ENCODE results near the gene CDK5RAP3. TPM values are rescaled to one million over a fixed set of nuclear protein-coding genes. Genes with fewer than 3 reads are reported as not detected.
A peak's percentile ranks its signal among the peaks of the same experiment; 100 is the strongest.

CDK5RAP3 gene
- total and polyA plus RNA-seq, 2 of the 13 experiments (the other 11 are each of a cell fraction or from before 2014, with no cell fraction given): 128 to 154 TPM

DNA sequence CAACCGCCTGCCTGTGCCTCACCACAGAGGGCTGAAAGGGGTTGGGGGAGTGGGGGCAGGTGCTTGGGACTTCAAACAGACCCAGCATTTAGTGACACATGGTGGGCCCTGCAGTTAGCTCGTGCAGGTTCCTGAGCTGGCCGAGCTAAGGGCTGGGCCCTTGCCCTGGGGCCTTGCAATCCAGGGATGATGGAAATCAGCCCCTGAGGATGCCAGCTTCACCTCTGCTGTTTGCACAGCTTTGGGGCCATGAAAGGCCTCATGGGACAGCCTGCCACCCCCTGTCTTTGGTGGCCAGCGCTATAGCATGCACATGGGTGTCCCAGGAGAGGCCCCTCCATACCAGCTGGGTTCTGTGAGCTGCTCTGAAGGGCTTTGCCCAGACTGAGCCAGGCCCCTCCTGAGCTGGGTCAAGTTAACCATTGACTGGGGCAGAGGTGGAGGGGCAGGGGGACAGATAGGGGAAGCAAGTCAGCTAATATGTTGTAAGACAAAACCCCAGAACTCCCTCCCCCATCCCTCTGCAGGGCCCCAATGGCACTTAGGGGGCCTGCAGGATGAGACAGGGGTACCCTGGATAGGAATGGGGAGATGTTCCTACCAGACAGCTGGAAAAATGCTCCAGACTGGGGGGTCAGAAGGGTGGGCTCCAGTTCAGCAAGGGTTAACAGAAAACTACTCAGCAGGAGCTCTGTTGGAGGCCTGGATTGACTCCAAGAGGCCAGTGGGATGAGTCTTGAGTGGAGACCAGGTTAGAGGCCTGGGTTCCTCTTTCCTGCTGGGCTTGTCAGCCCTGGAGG is 13.9 kb upstream of the CDK5RAP3 start (continued):
- TF ChIP-seq, protein P1, sequence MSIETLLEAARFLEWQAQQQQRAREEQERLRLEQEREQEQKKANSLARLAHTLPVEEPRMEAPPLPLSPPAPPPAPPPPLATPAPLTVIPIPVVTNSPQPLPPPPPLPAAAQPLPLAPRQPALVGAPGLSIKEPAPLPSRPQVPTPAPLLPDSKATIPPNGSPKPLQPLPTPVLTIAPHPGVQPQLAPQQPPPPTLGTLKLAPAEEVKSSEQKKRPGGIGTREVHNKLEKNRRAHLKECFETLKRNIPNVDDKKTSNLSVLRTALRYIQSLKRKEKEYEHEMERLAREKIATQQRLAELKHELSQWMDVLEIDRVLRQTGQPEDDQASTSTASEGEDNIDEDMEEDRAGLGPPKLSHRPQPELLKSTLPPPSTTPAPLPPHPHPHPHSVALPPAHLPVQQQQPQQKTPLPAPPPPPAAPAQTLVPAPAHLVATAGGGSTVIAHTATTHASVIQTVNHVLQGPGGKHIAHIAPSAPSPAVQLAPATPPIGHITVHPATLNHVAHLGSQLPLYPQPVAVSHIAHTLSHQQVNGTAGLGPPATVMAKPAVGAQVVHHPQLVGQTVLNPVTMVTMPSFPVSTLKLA (IDR thresholded peaks at IDR 0.05): no peak
- no peak for TF ChIP-seq ZNF432 (CRISPR knock-in tag; IDR thresholded peaks at IDR 0.05; ENCODE audit: borderline replicate concordance)
- no peak for TF ChIP-seq RFXANK (CRISPR knock-in tag; IDR thresholded peaks at IDR 0.05)
- TF ChIP-seq, protein P2, sequence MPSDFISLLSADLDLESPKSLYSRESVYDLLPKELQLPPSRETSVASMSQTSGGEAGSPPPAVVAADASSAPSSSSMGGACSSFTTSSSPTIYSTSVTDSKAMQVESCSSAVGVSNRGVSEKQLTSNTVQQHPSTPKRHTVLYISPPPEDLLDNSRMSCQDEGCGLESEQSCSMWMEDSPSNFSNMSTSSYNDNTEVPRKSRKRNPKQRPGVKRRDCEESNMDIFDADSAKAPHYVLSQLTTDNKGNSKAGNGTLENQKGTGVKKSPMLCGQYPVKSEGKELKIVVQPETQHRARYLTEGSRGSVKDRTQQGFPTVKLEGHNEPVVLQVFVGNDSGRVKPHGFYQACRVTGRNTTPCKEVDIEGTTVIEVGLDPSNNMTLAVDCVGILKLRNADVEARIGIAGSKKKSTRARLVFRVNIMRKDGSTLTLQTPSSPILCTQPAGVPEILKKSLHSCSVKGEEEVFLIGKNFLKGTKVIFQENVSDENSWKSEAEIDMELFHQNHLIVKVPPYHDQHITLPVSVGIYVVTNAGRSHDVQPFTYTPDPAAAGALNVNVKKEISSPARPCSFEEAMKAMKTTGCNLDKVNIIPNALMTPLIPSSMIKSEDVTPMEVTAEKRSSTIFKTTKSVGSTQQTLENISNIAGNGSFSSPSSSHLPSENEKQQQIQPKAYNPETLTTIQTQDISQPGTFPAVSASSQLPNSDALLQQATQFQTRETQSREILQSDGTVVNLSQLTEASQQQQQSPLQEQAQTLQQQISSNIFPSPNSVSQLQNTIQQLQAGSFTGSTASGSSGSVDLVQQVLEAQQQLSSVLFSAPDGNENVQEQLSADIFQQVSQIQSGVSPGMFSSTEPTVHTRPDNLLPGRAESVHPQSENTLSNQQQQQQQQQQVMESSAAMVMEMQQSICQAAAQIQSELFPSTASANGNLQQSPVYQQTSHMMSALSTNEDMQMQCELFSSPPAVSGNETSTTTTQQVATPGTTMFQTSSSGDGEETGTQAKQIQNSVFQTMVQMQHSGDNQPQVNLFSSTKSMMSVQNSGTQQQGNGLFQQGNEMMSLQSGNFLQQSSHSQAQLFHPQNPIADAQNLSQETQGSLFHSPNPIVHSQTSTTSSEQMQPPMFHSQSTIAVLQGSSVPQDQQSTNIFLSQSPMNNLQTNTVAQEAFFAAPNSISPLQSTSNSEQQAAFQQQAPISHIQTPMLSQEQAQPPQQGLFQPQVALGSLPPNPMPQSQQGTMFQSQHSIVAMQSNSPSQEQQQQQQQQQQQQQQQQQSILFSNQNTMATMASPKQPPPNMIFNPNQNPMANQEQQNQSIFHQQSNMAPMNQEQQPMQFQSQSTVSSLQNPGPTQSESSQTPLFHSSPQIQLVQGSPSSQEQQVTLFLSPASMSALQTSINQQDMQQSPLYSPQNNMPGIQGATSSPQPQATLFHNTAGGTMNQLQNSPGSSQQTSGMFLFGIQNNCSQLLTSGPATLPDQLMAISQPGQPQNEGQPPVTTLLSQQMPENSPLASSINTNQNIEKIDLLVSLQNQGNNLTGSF (CRISPR knock-in tag; IDR thresholded peaks at IDR 0.05): no peak
- no peak for TF ChIP-seq CEBPB (IDR thresholded peaks at IDR 0.05; ENCODE audit: borderline replicate concordance, low read depth, low read length)
- TF ChIP-seq ZNF136 (CRISPR knock-in tag; IDR thresholded peaks at IDR 0.05; ENCODE audit: low read depth): 0 out of 2 replicates have a peak, but pooled peaks have one; percentile 55
- TF ChIP-seq MED13 (CRISPR knock-in tag; IDR thresholded peaks at IDR 0.05): no peak
- TF ChIP-seq, protein P3, sequence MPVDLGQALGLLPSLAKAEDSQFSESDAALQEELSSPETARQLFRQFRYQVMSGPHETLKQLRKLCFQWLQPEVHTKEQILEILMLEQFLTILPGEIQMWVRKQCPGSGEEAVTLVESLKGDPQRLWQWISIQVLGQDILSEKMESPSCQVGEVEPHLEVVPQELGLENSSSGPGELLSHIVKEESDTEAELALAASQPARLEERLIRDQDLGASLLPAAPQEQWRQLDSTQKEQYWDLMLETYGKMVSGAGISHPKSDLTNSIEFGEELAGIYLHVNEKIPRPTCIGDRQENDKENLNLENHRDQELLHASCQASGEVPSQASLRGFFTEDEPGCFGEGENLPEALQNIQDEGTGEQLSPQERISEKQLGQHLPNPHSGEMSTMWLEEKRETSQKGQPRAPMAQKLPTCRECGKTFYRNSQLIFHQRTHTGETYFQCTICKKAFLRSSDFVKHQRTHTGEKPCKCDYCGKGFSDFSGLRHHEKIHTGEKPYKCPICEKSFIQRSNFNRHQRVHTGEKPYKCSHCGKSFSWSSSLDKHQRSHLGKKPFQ (CRISPR knock-in tag; IDR thresholded peaks at IDR 0.05; ENCODE audit: insufficient replicate concordance): no peak
- TF ChIP-seq, protein P4, sequence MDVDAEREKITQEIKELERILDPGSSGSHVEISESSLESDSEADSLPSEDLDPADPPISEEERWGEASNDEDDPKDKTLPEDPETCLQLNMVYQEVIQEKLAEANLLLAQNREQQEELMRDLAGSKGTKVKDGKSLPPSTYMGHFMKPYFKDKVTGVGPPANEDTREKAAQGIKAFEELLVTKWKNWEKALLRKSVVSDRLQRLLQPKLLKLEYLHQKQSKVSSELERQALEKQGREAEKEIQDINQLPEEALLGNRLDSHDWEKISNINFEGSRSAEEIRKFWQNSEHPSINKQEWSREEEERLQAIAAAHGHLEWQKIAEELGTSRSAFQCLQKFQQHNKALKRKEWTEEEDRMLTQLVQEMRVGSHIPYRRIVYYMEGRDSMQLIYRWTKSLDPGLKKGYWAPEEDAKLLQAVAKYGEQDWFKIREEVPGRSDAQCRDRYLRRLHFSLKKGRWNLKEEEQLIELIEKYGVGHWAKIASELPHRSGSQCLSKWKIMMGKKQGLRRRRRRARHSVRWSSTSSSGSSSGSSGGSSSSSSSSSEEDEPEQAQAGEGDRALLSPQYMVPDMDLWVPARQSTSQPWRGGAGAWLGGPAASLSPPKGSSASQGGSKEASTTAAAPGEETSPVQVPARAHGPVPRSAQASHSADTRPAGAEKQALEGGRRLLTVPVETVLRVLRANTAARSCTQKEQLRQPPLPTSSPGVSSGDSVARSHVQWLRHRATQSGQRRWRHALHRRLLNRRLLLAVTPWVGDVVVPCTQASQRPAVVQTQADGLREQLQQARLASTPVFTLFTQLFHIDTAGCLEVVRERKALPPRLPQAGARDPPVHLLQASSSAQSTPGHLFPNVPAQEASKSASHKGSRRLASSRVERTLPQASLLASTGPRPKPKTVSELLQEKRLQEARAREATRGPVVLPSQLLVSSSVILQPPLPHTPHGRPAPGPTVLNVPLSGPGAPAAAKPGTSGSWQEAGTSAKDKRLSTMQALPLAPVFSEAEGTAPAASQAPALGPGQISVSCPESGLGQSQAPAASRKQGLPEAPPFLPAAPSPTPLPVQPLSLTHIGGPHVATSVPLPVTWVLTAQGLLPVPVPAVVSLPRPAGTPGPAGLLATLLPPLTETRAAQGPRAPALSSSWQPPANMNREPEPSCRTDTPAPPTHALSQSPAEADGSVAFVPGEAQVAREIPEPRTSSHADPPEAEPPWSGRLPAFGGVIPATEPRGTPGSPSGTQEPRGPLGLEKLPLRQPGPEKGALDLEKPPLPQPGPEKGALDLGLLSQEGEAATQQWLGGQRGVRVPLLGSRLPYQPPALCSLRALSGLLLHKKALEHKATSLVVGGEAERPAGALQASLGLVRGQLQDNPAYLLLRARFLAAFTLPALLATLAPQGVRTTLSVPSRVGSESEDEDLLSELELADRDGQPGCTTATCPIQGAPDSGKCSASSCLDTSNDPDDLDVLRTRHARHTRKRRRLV (CRISPR knock-in tag; IDR thresholded peaks at IDR 0.05): no peak
- peak; percentile 25 for TF ChIP-seq TEAD3 (CRISPR knock-in tag; optimal IDR thresholded peaks at IDR 0.05; ENCODE audit: borderline replicate concordance)
- no peak for TF ChIP-seq TBL1XR1 (IDR thresholded peaks at IDR 0.05; ENCODE audit: borderline replicate concordance, low read length, partially characterized antibody)
- TF ChIP-seq, protein P5, sequence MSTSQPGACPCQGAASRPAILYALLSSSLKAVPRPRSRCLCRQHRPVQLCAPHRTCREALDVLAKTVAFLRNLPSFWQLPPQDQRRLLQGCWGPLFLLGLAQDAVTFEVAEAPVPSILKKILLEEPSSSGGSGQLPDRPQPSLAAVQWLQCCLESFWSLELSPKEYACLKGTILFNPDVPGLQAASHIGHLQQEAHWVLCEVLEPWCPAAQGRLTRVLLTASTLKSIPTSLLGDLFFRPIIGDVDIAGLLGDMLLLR (CRISPR knock-in tag; IDR thresholded peaks at IDR 0.05): peak; percentile 35; the same call in 1 of the 2 replicates
- no peak for TF ChIP-seq GFI1 (CRISPR knock-in tag; IDR thresholded peaks at IDR 0.05; ENCODE audit: borderline replicate concordance)
- no peak for TF ChIP-seq ZKSCAN8 (CRISPR knock-in tag; IDR thresholded peaks at IDR 0.05; ENCODE audit: borderline replicate concordance)
